MM.1S (cell line): ENCODE measurements around the gene ZBED1.

Experiments
- CTCF ChIP-seq: fragments of 300-600 bp; sonication (generic); IDR thresholded peaks from 2 replicates; pipeline ENCODE4 v1.5.1; 2016; ENCODE audit warnings: antibody characterized with exemption, low read length, mixed read lengths
- EZH2 ChIP-seq: fragments of 300-600 bp; sonication (generic); optimal IDR thresholded peaks from 2 replicates; pipeline ENCODE3; 2017; ENCODE audit warnings: low read depth, mild to moderate bottlenecking, antibody characterized with exemption, low read length, mixed read lengths
- EZH2phosphoT487 ChIP-seq: fragments of 300-600 bp; sonication (generic); IDR thresholded peaks from 2 replicates; pipeline ENCODE4 v1.6.1; 2018; ENCODE audit warnings: antibody characterized with exemption, low read length

- TF ChIP-seq EZH2phosphoT487 (no peak), CTCF (no peak), EZH2 (no peak)
Measured at GRCh38 chrX:2479420-2479780, 21.4 kb downstream of the ZBED1 start.
